Activated T-helper 9 cell treated with anti-CD3 and anti-CD28 coated beads, Interleukin-2, amount 50 U/mL, for 16 hours (primary cell): ENCODE data around the gene PLVAP.
A peak's percentile ranks its signal among the peaks of the same experiment; 100 is the strongest.
"Not testable (repeated sequence)": the region's sequence is repeated elsewhere in the genome, so short reads cannot be mapped to it uniquely, and the experiment has no call there.

Experiments used
- DNase-seq: peaks from one replicate; pipeline ENCODE4 v3.0.0-alpha.2; 2020; ENCODE audit warnings: low read depth

The PLVAP gene

DNA sequence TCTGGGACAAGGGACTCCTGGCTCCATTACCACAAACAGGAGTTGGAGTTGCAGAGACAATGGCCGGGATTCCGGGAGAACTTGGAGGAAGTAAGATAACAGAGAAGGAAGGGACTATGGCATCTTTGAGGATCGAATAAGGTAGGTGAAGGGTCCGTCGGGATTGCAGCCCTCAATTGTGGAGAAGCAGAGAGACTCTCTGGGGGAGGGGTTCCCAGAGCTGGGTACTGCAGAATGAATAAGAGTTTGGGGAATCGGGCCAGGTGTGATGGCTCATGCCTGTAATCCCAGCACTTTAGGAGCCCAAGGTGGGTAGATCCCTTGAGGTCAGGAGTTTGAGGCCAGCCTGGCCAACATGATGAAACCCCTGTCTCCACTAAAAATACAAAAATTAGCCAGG lies 24.5 kb upstream of the PLVAP start:
- DNase-seq: no peak

DNA sequence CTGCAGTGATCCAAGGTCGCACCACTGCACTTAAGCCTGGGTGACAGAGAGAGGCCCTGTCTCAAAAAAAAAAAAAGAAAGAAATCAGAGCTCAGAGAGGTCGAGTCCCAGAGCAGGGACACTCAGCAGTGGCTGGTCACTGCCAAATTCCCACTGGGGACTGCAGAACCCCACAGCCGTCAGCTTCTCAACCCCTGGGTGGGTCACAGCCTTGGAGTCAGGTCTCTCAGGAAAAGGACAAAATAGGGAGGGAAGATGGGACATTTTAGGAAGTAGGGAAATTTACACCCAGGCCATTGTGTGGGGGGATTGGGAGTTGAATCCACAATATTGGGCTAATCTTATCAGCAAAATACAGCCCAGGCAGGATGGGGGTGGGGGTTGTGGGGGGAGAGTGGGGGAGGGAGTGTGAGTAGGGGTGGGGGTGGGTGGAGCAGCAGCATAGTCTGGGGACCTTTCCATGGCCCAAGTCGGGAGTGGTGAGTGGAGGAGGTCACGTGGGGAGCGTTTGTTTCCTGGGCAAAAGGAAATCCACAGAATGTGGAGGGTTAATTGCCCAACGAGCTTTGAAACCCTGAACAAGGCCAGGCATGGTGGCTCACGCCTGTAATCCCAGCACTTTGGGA lies 21.9 kb upstream of the PLVAP start:
- no peak for DNase-seq

DNA sequence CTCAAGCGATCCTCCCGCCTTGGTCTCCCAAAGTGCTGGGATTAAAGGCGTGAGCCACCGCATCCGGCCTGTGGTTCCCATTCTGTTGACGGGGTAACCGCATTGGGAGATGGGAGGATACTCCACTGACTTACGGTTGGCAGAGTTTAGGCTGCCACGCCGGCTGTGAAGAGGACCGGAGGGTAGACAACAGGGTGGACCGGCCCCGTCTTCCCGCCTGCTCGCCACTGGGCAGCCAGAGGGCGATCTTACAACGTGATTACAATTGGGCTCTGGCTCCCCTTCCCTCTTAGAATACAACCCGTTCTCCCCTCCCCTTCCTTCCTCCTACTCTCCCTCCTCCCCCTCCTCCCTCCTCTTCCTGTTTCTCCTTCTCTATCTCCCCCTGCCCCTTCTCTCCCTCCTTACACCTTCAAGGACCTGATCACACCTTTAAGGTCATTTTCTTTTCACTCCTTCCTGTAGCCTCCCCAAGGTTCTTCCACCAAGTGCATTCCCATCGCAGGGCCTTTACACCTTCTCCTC lies 17.8 kb upstream of the PLVAP start:
- peak; percentile 31 for DNase-seq

DNA sequence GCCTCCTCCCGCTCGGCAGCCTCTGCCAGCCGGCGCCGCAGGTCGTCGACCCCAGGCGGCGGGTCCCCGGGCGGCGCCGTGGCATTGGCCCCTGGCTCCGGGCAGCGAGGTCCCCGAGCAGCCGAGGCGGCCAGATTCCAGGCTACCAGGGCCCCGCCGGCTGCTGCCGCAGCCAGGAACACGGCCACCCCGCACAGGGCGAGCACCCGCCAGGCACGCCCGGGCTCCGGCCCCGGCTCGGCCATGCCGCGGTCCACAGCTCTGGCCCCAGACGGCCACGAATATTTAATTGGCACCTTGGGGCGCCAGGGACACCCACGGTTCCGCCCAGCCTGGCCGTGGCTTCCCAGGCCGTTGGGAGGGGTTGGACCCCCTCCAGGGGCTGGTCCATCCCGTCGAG lies 16.8 kb upstream of the PLVAP start, which contains the start of gene CCDC194:
Gene CCDC194 (minus strand): TSS at position 283 of the 400 bp plus-strand sequence. CDS start 38 bp downstream, at position 245.
- DNase-seq: no peak

DNA sequence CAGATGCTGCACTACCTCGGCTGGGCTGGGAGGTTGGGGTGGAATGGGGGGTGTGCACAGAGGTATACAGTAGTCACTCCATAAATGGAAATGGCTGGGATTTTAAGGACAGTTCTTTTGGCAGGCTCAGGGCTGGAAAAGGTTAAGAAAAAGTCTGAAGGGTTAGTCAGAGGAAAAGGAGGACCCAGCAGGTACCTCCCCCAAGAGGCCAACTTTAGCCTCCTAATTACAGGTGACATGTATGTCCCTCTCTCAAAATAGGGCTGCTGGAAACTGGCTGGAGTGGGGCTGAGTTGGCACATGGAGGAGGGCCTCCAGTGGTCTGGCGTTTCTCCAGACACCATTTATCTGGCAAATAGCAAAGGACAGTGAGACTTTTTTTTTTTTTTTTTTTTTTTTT lies 15.9 kb upstream of the PLVAP start:
- DNase-seq: no peak

DNA sequence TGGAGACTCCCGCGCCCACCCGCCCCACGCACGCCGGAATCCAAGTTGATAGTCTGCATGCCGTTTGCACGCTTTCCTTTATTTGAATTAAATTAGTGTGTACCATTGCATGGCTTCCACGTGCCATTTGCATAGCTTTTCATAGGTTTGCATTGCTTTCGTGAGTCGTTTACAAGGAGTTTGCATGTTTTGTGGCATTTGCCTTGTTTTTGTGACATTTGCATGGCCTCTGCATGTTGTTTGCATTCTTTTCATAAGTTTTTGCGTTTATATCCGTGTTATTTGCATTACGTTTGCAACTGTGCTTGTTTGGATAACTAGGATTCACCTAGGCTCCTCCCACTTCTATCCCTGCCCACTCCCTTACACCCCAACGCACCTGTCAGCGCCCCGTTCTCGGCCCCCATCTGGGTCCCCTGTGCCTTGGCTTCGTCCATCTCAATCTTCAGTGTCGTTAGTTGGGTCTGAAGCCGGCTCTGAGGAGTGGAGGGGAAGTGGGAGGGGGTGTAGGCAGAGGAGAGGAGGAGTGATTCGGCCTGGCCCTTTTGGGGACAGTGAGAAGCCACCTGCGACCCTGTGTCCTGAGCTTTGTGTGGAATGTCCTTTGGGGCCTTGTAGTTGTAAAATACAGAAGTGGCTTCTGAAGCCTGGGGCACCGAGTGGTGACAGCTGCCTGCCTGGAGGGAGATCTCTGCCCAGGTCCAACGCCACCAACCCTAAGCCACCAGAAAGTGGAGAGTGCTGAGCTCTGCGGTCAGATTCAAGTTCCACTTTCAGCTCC lies 14.4 kb upstream of the PLVAP start:
- no peak for DNase-seq

DNA sequence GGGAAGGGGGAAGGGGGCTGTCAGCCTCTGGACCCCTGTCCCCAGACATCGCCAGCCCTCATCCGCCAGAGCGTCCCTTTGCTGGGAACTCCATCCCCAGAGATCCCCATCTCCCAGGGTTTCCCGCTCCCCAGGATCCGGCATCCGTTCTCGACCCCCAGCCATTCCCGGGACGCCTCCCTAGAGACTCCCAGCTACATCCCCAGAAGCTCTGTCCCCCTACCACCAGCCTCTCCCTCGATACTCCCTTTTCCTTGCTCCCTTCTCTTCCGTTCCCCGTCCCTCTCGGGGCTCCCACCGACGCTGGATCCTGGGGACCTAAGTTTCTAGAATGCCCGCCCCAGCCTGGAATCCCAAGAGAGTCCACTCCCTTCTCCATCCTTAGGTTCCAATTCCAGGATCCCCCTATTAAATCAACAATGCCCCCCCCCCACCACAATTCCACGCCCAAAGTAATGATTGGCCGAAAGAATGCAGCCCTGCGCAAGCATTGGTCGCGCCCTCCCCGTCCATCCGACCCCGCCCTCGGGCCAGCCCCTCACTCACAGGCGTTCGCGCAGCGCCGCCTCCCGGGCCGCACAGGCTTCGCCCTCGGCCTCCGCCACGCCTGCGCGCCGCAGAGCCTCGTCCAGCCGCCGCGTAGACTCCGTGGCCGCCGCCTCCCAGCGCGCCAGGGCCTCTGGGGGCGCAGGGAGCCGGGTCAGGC lies 13.7 kb upstream of the PLVAP start:
- peak; percentile 90 for DNase-seq

DNA sequence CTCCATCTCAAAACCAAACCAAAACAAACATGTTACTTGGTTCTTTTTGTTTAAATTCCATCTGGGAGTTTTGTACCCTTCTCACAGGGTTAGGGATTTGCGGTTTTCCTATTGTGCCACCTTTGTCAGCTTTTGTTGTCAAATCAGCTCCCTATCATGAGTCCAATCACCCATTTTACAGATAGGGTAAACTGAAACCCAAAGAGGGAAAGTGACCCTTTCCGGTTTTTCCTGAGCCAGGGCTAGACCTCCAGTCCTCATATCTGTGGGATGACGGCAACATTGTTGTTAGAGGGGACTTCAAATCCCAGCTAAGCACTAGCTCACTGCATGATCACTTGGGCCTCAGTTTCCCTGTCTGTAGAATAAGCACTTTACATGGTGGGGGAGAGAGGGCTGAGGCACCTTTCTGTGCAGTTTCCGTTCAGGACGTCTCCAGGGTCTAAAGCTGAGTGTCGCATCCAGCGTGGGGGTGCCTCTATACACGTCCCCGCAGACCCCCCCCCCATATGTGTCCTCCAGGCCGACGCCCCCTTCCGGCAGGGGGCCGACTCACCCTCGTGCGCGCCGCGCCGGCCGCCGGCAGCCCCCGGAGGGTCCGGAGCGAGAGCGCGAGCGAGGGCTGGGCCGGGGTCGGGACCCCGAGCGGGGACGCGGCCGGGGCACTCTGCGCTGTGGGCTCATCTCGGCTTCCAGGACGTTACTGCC lies 13.0 kb upstream of the PLVAP start:
- DNase-seq: no peak

DNA sequence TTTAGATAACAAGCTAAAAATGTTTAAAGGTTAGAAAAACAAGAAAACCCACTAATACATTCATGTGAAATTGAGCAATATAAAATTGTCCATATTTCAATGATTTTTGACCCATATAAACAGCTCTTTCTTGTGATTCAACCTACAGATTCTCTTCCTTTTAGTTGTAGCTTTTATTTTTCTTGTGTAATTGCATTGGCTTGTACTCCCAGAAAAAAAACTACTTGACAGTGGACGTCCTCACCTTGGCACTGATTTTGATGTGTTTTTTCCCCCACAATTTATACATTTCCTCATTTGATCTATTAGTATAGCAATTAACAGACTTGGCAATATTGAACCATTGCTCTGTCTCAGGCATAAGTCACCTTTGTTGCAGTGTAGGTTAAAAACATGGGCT lies 12.1 kb upstream of the PLVAP start:
- no peak for DNase-seq

DNA sequence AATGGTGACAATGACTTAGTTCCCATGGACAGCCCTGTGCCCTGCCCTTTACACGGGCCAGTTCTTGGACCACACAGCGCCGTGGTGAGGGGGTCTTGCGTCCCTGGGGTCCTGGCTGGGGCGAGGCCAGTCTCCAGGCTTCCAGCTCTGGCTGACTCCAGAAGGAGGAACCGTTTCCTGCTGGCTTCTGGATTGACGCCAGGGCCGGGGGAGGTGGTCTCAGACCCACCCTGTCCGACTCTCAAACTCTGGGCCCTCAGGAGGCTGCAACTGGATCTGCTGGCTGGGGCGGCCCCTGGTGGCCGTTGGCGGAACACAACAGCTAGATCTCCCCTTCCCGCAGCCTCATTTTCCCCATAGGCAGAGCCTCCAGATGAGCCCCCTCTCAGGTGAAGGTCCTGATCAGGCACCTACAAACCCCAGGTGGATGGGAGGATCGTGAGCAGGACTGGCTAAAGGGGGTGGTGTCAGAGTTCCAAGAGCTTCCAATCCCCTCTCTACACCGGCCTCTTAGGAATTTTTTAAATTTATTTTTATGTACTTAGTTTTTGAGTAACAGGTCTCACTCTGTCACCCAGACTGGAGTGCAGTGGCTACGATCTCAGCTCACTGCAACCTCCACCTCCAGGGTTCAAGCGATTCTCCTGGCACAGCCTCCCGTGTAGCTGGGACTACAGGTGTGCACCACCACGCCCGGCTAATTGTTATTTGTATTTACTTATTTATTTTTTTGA lies 8.9 kb upstream of the PLVAP start:
- peak; percentile 43 for DNase-seq

DNA sequence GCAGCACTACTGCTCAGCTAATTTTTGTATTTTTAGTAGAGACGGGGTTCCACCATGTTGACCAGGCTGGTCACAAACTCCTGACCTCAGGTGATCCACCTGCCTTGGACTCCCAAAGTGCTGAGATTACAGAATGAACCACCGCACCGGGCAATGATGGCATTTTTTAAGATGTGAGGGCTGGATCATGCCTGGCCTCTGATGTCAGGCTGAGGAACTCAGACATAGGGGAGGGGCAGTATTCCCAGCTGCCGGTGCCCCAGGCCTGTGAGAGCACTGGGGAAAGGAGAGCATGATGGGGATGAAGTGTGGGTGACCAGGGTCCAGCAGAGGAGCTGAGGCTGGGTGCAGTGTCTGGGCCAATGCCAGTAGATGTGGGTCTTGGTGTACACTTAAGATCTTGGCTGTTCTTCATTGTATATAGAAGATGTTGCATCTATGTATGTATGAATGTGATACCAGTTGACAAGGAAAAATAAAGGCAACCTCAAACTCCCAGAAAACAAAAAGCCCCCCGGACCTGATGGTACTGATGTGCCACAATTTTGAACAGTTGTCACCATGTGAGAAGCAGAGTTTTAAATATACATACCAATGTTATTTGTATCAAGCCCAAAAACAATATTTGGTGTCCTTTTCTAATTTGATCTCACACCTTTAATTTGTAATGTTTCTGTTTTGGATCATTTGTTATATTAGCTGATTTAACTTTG lies 3.4 kb upstream of the PLVAP start:
- DNase-seq: no peak

DNA sequence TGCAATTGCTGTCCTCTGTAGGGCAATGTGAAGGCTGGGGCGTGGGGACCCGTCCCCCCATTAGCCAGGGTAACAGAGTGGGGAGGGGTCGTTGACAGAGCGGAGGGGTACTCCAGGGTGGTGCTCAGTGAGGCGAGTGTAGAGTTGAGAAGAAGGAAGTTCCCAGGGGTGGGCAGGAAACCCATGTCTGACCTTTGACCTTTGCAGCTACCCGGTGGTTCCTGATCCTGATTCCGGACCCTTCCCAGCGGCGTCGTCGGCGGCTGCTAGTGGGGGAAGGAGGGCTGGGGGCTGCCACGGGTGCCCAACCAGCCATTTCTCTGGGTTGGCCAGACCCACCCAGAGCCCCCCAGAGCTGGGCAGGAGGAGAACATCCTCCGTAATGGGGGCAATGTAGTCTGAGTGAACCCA lies 2.1 kb upstream of the PLVAP start:
- no peak for DNase-seq

DNA sequence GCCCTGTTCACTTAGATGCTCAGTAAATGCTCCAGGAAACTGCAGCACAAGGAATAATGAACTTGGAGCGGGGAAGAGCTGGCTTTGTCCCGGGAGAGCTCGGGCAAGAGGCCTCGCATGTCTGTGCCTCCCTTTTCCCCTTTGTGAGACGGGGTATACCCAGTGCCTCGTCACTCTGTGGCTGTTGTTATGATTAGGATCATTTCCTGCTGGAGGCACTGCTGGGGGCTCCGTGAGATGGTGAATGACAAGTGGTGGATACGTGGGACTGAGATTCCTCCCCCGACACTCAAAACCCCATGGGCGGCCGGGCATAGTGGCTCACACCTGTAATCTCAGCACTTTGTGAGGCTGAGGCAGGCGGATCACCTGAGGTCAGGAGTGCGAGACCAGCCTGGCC lies 1.1 kb upstream of the PLVAP start:
- no peak for DNase-seq

DNA sequence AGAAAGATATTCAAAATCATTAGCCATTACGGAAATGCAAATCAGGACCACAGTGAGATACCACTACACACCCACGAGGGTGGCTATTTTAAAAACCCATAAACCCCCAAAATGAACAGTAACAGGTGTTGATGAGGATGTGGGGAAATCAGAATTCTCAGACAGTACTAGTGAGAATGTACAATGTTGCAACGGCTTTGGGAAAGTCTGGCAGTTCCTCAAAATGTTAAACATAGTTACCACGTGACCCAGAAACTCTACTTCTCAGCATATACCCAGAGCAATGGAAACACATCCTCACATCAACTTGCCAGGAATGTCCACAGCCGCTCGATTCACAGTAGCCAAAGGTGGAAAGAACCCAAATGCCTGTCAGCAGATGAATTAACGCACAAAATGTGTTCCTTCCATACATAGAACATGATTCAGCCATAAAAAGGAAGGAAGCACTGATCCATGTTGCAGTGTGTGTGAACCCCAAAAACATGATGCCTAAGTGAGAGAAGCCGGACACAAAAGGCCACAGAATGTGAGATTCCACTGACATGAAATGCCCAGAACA lies 7.0 kb downstream of the PLVAP start:
- DNase-seq: no peak

DNA sequence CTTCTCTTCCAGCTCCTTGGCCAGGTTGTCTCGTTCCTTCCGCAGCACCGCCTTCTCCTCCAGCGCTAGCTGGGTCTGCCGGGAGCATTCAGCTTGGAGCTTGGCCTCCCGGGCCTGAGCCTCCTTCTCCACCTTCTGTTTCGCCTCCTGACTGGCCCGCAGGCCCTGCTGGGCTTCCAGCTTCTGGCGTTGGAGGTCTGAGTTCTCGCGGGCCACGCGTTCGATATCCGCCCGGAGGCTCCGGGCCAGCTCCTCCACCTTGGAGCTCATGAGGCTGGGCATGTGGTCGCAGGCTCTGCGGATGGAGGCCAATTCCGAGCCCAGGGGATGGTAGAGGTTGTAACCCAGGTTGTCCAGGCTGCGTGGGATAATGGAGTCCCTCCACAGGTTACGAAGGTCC lies 11.8 kb downstream of the PLVAP start:
- DNase-seq: no peak

DNA sequence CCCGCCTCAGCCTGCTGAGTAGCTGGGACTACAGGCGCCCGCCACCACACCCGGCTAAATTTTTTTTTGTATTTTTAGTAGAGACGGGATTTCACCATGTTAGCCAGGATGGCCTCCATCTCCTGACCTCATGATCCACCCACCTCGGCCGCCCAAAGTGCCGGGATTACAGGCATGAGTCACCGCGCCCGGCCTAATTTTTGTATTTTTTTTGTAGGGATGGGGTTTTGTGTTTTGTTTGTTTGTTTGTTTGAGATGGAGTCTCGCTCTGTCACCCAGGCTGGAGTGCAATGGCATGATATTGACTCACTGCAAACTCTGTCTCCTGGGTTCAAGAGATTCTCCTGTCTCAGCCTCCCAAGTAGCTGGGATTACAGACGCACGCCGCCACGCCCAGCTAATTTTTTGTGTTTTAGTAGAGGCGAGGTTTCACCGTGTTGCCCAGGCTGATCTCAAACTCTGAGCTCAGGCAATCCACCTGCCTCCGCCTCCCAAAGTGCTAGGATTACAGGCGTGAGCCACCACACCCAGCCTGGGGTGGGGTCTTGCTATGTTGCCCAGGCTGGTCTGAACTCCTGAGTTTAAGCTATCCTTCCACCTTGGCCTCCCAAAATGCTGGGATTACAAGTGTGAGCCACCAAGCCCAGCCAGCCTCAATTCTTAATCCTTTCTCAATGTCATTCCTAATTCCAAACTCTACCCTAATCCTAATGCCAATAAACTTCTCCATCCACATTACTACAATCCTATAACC lies 13.1 kb downstream of the PLVAP start:
- not testable (repeated sequence) for DNase-seq

DNA sequence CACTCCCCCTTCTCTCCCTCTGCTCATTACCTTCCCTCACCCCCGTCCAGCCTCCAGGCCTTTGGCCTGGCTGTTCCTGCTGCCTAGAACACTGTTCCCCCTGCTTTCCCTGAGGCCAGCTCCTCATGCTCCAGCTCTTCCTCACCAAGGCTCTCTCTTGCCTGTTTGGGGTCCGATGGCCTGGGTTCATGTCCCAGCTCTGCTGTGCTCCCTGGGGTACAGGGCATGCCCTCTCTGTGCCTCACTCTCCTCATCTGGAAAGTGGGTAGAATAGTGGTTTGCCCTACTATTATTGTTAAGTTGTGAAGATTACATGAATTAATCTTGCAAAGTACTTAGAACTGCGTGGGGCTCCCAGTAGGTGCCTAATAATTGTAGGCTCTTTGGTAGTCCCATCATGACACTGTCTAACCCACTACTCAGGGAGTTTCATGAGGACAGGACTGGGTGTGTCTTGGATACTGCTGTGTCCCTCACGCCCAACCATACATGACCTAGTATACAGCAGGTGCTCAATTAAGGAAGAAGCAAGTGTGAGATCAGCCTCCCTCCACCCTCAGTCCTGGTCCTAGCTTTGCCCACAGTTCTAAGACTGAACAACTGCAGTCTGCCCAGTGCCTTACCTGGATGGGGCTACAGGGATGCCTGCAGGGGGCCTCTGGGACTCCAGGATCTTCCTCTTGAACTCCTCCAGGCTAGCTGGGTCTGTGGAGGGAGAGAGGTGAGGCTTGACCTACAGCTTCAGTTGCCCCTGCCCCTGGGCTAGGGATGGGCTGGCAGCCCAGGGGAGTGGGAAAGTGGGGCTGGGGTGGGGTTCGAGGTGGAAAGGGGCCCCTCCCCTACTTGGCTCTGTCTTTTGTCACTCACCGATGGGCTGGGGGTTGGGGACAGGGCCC lies 17.0 kb downstream of the PLVAP start:
- no peak for DNase-seq

DNA sequence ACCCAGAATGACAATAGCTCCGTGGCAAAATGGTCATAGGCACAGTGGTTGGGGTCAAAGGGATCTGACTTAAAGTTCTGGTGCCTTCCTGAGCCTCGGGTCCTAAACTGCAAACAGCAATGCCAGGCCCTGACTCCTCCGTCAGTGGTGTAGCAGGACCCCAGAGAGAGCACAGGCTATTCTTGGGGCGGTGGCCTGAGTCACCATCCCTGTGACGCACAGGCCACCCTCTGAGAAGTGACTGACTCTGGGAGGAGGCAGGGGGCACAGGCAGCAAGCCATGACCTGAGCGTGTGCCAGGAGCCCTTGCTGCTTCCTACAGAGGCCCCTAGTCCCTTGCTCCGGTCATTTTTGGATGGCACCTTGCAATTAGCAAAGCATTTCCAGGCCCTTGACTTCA lies 18.7 kb downstream of the PLVAP start:
- DNase-seq: no peak

DNA sequence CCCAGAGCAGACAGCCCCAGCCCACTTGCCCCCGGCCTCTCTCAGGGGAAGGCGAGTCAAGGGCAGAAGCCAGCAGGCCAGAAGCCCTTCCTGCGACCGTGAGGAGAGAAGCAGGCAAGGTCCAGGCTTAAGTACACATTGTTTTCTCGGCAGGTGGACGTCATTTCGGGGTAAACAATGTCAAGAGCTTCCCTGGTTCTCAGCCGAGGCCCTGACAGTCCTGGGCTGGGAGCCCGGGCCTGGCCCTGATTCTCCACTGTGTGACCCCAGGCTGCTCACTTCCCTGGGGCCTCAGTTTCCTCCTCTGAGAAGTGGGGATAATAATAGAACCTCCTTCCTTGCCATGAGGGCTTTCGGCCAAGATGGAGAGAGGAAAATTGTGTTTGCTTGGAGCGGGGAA lies 19.4 kb downstream of the PLVAP start:
- no peak for DNase-seq
